NCI-H1092 (cell line): ENCODE data around the gene FAM222A.

Source experiments
- DNase-seq: peaks from one replicate; lab custom pipeline; 2025; lab: John Stamatoyannopoulos, UW

FAM222A gene

DNA sequence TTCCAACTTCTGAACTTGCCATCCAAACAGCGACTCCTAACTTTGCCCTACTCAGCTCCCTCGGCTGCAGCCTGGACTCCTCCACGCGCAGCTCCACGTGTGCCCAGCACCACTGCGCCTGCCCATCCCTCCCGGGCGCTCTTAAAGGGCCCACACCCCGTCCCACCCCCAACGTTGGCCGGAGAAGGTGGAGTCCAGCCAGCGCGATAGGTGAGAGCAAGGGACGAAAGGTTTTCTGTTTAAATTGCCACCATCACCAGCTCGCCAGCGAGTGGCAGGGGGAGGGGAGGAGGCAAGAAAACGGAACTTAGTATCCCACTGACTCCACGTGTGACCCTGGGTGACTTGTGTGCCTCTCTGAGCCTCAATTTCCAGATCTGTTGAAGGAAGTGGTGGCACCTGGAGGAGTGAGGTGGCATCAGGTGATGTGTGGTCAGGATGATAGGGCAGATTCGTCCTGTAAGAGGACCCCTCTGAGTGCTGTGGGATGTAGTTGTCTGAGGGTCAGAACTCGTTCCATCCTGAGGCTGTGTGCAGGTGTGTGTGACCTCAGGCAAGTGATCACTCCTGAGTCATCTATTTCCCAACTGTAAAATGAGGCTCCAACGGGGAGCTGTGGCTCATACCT, 59.9 kb downstream of the FAM222A start:
- no peak for DNase-seq

DNA sequence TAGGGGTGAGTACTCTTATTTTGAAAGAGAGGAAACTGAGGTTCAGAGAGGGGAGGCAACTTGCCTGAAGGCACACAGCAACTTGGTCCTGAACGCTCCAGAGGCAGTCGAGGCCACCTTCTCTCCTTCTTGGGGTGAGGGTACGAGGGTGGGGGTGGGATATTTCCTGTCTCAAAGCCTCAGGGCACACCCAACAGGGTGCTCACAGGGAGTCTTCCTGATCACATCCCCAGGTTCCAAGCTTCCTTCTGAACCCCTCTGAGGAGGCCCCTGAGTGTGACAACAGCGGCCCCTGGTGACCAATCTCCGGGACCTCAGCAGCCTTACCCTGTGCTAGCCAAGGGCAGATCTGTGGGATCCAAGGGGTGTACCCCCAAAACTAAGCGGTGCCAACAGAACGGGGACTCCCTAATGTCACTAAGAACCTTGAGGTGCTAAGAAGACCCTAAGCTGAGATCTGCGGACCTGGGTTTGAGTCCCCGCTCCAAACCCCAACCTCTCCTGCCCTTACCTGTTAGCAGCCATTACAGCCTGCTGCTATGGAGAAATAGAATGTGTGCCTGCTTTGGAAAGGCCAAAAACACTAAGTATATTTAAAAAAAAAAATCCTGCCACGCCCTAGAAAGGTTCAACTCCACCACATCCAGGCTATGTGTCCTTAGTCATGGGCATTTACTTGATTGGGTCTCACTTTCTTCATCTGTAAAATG, 61.7 kb downstream of the FAM222A start:
- DNase-seq = no peak

DNA sequence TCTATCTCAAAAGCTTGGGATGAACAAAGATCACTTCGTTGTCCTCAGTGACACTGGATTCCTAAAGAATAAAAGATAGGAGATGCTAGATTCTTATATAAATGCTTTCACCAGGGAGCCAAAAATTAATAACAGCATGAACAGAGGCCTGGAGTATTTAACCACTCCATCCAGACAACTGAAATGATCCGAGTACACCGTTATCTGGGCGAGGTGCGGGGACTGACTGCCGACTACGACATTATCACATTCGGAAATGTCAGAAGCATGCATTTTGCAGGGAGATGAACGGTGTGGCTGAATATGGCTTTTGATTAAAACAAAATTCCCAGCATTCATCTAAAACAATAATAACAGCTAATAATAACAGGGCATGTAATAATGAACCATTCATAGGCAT, 63.0 kb downstream of the FAM222A start:
- DNase-seq = no peak

DNA sequence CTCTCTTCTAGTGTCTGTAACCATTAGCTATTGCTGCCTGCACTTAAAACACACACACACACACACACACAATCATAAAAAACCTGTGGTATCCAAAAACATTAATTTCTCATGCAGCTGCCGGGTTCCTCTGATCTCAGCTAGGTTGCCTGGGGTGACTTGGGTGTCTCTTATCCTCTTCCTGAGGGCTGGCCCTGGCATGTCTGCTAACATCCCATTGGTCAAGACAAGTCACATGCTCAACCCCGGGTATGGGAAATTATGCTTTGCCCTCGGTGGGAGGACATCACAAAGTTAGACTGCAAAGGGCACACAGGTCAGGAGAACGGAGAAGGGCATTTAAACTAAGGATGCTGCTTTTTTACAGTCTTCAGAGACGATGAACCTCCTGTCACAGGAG, 63.9 kb downstream of the FAM222A start:
- no peak for DNase-seq

DNA sequence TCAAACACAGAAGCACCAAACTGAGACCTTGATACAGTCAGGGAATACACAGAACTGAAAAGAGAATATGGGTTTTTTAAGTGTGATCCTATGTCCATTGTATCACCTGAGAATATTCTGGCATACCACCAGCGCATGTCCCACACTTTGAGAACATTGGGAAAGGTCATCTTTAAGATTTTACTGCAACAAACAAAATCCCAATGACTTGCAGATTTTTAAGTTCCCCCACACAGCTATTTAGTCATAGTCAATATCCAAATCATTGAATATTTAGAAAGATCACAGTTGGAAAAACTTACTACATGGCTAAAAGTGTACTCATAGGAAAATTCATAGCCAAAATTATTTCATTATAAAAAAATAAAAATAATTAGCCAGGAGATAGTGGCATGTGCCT, 65.1 kb downstream of the FAM222A start:
- DNase-seq = no peak

DNA sequence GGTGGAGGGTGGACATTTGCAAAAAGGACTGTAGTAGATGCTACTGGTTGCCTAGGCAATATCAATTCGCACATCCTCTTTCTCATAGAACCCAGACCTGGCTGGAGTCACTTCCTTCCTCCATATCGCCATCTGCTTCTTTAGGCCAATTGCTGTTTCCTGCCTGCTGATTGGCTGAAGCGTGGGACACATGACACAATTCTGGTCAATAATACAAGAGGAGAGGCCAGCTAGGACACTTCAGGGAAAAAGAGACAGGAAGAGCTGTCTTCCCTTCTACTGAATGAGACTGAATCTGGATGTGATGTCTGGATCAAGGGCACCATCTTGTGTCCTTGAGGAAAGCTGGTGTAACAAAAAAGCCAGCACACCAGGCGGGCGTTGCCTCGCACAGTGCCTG, 65.8 kb downstream of the FAM222A start:
- no peak for DNase-seq

DNA sequence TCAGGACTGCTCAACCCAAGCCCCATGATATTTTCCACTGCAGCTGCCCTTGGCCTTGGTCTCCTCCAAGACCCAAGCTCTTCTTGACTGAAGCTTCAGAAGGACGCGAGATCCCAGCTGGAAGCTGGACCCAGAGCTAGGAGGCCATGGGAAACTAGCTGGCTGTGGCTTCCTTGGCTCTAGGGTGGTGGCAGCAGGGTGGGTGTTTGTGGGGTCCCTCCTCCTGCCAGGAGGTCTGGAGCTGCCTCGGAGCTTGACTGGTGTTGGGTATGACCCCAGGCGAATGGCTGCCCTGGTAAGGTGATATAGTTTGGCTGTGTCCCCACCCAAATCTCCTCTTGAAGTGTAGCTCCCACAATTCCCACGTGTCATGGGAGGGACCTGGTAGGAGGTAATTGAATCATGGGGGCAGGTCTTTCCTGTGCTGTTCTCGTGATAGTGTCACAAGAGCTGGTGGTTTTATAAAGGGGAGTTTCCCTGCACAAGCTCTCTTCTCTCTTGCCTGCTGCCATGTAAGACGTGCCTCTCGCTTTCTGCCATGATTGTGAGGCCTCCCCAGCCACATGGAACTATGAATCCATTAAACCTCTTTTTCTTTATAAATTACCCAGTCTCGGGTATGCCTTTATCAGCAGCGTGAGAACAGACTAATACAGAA, 68.2 kb downstream of the FAM222A start:
- no peak for DNase-seq

DNA sequence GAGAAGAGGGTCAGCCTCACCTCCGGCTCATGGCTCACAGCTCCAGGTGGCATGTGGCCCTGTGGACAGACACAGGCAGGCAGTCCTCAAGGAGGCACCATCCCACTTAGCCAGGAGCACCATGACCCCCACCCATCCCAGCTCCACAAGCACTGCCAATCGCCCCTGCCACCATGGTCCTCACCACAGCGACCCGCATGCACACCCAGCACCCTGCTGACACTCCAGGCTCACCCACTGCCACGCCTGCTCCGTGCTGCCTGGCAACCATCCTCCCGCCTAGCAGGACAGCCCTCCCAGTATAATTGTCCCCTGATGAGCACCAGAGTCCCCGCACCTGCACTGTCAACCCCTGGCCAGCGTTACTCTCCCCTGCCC, 68.7 kb downstream of the FAM222A start:
- no peak for DNase-seq

DNA sequence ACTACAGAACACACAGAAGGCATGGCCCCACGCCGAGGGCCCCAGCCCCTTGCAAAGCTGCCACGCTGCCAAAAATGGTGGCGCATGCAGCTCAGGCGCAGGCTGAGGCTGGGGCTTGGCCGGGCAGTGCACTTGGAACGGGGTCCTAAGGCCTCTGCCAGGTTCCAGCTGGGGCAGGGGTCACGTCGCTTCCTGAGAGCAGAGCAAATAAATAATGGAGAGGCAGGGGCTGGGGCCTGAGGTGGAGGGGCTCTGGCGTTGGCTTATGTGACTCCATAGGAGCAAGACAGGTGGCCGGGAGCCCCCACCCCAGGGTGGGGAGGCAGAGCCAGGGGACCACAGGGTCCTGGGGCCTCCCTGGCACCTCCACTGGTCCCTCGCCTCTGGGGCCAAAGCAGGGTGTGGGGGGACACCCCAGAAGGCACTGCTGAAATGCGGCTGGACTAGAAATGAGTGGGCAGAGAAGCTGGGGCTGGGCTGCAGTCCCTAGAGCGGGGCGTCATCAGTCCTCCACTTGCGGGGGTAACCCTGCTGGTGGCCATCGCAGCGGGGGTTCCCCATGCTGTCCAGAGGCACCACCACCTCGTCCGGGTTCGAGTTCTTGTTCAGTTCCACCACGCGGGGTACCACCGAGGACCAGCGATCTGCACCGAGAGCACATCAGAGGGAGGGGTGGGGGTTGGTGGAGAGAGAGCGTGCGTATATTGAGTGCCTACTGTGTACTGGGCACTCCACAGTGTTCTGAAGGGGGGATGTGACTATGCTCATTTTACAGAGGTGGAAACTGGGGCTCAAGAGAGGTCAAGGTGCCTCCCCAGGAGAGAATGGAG, 69.7 kb downstream of the FAM222A start:
- DNase-seq = no peak

DNA sequence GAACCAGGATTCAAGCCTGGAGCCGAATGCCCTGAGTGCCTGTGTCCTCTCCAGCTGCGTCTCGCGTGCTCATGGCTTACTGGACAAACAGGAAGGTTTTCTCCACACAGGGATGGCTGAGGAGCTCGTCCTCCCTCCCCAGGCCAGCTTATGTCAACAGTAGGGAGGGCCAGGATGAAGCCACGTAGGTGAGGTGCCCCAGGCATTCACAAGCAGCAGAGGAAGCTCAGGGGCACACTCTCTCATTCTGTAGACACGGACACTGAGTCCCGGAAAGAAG, 70.3 kb downstream of the FAM222A start:
- DNase-seq = no peak

DNA sequence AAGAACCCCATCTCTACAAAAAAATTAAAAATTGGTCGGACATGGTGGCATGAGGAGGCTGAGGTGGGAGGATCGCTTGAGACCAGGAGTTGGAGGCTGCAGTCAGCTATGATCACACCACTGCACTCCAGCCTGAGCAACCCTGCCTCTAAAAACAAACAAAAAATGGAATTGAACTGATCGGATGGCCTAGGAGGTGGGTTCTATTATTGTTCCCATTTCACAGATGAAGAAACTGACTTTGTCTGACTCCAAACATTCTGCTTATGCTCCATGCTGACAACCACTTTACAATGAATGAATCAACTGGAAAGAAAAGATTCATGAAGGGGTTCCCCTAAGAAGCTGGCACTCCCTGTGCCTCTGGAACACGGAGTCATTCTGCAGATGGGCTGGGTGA, 72.2 kb downstream of the FAM222A start:
- DNase-seq = no peak

DNA sequence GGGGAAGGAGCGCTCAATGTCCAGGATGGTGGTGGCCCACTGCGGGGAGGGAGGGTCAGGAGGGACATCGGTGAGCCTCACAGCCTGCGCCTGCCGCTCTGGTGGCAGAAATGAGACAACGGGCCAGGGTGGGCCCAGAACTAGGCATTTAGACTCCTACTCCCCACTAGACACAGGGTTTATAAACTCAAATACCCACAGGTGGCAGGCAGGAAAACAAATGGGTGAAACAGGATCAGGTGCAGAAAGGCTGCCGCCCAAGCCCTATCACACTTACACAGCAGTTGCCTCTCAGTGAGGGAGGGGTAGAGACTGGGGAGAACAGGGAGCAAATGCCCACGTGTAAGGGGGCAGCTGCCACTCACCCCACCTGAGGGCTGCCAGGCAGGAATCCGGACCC, 73.2 kb downstream of the FAM222A start:
- DNase-seq = no peak

DNA sequence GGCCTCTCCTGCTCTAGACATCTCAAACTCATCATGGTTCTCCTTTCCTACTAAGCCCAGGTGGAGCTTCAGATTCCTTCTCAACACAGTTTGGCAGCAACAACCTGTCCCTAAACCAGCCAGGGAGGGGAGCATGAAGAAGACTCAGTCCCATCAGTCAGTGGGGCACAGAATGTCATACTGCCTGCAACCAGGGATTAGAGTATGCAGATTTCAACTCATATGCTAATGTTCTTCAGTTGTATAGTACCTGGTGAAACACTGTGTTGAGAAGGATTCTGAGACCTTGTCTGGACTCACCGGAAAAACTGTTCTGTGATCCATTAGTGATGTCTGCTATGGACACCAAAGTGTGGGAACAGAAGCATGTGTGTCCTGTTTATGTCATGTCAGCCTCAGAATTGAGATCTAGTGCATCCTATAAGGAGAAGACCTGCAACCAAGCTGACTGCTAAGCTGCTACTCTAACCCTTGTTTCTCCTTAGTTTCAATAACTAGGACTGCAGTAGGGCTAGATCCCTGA, 76.0 kb downstream of the FAM222A start:
- DNase-seq = no peak

DNA sequence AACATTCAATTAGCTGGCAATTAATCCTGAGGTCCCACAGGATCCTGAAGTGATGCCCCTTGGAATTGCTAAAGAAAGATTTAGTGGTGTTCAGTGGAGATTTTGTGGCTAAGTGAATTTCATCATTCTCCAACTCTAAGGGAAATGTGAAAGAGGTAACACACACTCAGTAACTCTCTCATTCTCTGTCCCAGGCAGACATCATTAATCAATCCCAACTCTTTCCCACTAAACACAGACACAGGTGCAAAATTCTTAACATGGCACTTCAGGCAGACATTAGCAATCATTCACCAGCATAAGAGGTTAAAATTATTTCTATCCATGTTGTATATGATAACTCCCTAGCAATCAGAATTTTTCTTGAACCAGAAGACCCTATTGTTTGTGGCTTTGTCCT, 79.4 kb downstream of the FAM222A start:
- no peak for DNase-seq

DNA sequence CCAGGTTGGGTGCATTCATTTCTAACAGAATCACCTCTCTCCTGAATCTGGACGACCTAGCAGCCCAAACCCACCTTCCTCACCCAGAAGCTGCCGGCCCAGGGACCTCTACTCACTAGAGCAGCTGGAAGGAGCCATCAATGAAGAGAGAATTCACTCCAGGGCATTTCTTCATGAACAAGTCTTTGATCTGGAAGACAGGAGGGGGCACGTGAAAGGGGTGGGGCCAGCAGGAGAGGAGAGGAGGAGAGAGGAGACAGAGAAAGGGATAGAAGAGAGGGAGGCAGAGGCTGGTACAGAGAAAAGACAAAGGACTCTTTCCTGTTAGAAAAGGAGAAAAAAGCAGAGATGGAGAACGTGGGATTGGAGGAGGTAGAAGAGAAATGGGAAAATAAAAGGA, 79.8 kb downstream of the FAM222A start:
- no peak for DNase-seq

DNA sequence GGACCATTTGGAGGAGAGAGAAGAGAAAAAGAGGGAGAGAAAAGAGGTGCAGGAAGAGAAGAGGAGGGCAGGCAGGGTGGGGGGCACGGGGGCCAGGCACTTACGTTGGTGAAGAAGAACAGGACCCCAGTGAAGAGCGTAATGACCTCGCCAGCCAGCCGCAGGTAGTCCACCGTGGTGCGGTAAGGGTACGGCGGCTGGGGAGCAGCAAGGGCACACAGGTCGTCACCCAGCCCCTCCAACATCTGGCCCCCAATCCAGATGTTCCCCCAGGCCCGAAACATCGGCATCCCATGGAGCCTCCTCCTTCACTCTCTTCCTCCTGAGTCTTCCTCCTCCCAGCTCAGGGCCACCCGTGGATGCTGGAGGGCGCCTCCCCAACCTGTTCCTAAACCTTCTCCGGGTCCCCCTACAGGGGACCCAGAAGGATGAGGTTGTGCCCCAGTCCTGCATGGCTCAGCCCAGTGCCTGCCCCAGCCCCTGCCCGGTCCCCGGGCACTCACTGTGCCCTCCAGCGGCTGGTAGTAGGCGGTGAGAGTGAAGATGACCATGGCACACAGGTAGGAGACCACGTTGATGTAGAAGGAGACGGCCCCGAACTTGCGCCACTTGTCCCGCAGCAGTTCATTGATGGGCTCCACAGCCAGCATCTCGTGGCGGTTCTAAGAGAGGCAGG, 80.3 kb downstream of the FAM222A start:
- DNase-seq = no peak

DNA sequence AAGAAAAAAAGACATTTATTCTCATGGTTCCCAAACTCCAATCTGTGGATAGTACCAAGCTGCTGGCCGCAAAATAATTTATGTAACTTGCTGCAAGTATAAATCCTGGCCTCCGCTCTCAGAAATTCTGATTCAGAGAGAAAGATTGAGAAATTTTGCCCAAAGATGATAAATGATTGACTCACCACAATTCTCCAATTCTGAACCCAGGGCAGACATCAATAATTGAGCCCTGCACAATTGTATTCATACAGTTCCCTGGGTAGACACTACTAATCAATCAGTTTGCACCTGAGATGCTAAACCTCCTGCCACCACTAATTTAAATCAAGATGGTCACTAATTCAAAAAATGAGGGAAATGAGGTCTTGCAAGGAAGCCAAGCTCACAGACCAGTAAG, 81.4 kb downstream of the FAM222A start:
- DNase-seq = no peak

DNA sequence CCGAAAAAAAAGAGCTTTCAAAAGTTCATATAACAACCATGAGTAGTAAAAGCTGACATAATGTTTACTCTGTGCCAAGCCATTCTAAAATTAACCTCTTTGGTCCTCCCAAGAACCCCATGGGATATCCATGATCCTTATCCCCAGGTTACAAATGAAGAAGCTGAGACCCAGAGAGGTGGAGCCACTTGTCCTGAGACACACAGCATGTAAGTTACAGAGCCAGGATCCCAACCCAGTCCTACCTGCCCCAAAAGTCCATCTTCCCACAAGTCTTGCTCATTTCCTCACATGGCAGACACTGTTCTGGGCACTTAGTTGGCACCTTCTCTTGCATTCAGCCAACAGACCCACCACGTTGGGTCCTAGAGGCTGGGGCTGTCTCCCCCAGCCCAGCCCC, 82.4 kb downstream of the FAM222A start:
- no peak for DNase-seq

DNA sequence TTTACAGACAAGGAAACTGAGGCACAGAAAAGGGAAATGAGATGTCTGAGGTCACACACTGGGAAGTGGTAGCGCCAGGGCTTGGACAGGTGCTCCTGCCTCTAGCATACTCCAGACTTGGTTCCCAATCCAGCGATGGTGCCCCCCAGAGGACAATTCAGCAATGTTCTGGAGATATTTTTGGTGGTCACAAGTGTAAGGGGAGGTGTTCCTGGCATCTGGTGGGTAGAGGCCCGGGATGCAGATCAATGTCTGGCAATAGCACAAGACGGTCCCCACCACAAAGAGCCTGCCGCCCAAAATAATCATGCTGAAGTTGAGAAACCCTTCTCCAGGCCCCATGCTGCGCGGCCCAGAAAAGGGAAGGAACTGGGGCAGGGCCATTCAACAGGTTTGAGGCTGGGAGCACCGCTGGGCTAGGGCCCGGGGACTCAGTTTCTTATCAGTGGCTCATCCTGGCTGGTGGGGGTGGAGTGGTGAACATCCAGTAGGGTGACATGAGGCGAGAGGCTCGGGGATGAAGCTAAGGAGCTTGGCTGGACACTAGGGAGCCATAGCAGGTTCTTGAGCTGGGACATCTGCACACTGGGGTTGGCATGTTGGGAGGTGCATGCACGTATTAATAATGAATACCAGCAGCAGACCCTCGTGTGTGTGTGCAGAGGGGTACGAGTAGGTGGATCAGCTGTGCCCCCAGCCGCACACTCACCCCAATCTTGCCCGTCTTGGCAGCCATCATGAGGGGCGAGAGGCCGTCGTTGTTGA, 84.5 kb downstream of the FAM222A start:
- DNase-seq = no peak

DNA sequence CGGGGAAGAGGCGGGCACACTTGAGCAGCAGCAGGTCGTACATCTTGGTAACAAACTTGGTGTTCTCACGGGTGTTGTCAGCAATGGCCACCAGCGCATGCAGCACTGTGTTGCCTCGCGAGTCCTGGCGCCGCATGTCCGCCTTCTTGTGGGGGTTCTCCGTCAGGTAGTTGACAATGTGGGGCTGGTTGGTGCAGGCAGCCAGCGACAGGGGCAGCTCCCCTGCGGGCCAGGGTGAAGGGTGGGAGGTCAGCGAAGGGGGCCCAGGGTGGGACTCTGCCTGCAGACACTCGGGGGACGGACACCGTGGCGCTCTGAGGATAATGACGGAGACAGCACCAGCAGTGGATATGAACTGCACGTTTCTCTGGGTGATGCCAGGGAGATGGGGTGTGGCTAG, 85.1 kb downstream of the FAM222A start:
- DNase-seq = no peak

DNA sequence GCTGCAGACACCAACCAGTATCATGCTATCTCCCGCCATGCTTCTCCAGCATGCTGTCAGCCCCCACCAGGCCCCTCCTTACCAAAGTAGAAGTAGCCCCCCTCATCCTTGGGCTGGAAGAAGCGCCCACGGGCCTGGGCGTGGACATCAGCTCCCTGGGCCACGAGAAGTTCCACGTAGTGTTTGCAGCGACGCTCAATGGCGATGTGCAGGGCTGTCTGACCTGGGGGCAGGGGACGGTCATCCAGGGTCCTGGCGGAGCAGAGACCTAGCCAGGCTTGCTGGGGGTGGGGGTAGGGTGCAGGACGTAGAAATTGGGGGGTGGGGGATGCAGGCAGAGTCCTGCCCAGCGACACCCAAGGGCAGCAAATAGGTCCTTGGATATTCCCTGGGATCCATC, 86.9 kb downstream of the FAM222A start:
- DNase-seq = no peak
